ENCODE data around the gene GALNTL6.

The GALNTL6 gene

GRCh38 chr4:172127168-172127567, 314.0 kb downstream of the GALNTL6 start:
- no peak for DNase-seq

DNA sequence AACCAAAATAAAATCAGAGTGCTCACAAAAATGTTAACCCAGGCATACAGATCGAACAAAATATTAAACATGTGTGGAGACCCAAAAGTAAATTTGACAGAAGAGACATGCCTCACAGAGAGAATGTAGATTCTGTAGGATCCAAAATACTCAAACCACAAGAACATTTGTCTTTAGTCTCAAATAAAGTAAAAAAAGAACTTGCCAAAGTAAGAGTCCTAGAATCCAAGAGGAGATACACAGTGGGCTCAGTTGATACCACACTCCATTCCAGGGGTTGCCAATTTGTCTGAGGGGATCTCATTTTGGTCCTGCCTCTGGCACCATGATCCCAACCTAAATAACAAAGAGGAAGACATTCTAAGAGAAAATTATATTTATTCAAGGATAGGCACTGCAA, 316.4 kb downstream of the GALNTL6 start:
- no peak for DNase-seq

- DNase-seq: no peak
Observed at GRCh38 chr4:172134521-172134920, 321.3 kb downstream of the GALNTL6 start.

DNA sequence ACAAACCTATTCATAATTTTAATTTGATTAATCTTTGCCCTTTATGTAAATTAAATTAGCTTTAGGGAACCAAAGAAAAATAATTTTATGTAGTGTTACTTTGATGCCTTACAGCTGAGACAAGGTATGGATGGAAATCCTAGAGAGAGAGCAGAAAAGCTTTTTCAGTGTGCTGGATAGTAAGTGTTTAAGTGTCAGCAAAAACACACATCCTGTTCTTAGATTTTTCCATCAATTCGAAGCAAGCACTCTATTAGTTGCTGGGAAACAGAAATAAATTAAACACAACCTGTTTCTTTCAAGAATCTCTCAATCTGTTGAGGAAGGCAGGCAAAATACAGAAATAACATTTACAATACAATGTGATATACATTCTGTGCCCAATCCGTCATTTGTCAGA, 327.8 kb downstream of the GALNTL6 start:
- DNase-seq: no peak

- no peak for DNase-seq
Observed at GRCh38 chr4:172142281-172142741, 329.1 kb downstream of the GALNTL6 start.

DNA sequence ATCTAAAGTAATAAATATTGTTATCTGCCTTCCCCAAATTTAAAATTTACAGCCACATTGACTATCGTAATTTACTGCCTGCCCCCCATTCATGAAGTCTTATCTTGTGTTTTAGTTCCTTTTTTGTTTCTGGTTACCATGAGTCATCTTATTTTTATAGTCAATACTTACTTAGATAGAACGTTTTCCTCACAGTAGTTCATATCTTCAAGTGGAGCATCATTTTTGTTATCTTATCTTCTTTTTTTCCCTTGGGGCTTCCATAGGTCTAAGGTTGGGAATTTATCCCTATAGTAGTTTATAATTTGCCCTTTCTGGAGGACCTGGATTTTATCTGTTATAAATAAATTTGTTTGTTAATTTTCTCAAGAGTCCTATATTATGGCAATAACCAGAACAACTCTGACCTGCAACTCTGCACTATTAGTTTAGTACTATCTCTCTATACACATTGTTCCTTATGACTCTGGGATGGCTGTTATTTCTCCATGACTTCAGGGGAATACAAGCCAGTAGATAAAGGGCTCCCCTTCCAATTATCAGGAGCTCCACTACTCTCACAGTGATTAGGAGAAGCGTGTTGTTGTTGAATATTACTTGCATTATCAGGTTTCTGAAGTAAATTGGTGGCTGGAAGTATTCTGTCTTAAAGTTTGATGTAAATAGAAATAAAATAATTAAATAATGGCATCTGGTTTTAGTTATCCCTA, 330.6 kb downstream of the GALNTL6 start:
- no peak for DNase-seq

GRCh38 chr4:172147687-172148086, 334.5 kb downstream of the GALNTL6 start:
- DNase-seq: no peak

- no peak for DNase-seq
Observed at GRCh38 chr4:172149329-172149728, 336.1 kb downstream of the GALNTL6 start.

GRCh38 chr4:172152284-172152683, 339.1 kb downstream of the GALNTL6 start:
- DNase-seq: no peak

DNA sequence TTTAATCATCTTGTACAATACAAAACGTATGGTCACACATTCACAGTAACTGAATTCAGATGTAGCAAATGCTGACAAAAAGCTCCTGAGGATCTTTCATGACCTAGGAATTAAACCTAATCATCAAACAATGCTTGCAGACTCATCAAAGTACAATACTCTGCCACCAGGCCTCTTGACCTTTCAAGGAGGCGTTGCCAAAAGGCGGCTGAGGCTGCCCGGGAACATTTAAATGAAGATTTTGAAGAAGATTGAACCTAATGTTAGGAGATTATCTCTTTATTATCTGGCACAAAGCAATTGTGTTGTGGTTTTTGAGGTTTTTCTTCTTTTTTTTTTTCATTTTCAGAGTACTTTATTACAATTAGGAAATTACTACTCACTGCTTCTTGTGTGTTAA, 340.5 kb downstream of the GALNTL6 start:
- DNase-seq: no peak

DNA sequence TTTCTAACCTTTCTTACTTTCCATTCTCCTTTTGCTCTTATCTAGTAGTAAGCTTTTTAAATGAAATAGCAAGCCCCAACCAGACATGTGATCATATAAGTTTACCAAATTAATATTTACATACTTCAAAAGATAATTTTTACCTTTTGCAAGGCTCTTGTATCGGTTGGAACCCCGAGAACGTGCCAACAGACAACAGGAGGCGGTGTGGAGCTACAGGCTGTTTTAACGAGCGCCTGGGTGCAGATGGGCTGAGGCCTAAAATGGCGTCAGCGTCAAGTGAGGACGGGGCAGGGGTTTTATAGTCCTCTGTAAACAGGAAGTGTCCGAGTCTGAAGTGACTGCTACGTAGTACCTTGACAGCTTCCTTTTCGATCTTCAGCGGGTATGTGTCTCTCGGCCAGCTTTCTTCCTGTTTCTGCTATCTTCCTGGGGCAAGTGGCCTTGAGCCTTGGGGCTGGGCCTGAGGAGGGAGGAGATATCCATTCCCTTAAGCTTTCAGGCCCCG, 342.7 kb downstream of the GALNTL6 start:
- DNase-seq: no peak

DNA sequence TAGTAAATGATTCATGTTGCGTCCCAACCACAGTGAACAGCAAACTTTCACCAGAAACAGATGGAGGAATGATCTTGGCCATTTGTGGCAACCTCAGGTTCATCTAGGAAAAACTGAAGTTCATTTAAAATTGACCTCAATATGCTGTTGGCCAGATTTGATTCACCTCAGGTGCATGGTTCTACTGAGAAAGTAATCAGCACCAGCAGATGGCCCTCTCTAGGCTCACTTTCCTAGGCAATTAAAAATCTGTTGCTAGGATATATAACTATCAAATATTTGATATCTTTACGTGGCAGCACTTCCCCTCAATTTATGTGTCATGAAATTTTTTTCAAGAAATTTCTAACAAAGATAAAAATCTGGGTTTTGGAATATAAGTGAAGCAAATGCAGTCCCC, 344.7 kb downstream of the GALNTL6 start:
- DNase-seq: no peak

- DNase-seq: no peak
Observed at GRCh38 chr4:172163215-172163614, 350.0 kb downstream of the GALNTL6 start.

DNA sequence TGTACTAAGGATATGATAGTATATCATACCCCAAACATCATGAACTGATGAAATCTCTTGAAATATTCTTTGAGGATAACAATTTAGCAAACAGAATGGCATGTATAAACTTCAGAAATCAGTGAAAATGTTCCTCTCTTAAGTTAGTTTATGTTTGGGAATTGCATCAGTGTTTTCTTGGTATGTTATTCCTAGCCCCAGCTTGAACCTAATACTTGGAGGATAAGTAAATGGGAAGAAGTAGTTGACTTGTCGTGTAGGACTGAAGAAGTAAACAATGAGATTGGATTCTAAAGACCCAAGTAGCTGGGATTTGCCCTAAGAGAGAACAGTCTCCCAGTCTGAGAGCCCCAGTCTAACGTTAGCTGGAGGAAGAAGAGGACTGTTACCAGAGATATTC, 355.7 kb downstream of the GALNTL6 start:
- no peak for DNase-seq

DNA sequence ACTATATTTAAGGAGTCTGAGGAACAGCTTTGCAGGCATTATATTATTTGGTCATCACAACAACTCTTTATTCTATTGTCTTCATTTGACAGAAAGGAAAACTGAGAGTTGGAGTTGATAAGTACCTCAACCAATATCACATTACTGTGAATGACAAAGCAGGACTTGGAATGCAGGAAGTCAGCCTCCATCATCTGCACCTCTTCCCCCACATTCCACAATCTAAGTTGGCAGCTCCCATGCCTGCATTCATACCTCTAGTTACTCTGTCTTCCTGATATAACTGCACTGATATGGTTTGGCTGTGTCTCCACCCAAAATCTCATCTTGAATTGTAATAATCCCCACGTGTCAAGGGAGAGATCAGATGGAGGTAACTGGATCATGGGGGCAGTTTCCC, 356.7 kb downstream of the GALNTL6 start:
- no peak for DNase-seq

GRCh38 chr4:172173206-172173605, 360.0 kb downstream of the GALNTL6 start:
- no peak for DNase-seq

DNA sequence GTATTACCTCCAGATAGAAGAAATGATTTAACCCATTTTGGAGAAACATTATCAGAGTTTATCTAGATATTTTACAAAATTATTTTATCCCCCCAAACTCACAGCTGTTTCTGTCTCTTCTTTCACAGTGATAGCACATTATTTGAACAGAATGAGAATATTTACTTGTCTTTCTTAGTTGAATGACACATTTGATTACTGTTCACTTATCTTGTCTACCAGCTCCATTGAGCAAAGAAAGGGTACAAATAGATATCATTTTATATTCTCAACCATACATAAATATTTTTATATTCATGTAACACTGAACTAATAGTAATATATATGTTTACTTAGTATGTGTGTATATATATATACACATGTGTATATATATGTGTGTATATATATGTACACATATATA, 364.2 kb downstream of the GALNTL6 start:
- no peak for DNase-seq

DNA sequence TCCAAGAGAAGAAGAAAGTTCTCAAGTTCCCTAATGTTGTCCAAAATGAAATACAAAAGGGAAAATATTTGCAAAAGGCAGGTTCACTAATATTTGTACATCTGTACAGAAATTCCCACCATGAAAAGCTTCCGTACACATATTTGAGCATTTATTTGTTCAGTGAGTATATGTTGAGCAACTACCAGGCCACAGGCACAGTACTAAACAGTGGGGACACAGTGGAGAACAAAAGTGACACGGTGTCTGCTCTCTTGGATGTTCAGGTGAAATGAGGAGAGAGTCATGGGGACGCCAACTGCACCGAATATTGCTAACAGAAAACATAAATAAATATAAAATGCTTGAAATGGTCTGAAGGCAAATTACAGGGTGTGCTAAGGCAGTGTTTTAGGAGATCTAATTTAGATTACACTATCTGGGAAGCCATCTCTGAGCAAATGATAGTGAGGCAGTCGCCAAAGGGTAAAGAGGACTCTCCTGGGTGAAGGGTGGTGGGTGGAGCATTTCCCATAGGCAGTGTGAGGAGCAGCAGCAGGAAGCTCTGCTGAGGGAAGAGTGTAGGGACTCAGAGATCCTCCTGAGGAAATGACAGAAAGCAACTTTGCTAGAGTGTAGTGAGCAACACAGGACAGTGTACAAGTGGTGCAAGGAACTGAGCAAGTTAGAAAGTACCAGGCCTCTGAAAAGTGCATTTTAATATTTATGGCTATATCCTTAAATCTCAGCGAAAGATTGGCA, 375.2 kb downstream of the GALNTL6 start:
- no peak for DNase-seq

DNA sequence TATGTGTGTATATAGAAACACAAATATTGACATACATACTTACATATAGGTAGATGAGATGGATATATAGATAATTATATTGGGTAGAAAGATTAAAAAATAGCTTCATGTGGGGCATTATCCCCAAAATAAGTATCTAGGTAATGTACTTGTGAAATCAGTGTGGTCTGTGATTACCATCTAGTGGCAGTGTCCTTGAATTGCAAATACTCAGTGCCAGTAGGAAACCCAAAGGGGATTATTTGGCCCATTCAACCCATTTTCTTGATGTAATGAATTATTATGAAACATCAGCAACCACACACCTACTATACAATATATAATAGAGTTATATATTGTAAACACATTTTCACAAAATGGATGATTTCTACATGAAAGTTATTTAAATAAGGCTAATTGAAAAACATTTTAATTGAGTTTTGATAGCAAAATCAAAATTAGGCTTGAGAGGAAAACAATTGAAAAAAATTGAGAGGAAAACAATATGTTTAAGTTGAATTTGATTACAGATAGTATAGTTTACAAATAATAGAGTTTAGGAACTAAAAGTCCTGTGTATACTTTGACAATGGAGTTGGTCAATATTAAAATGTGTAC, 389.4 kb downstream of the GALNTL6 start:
- DNase-seq: no peak

- DNase-seq: no peak
Observed at GRCh38 chr4:172207258-172207657, 394.1 kb downstream of the GALNTL6 start.

DNA sequence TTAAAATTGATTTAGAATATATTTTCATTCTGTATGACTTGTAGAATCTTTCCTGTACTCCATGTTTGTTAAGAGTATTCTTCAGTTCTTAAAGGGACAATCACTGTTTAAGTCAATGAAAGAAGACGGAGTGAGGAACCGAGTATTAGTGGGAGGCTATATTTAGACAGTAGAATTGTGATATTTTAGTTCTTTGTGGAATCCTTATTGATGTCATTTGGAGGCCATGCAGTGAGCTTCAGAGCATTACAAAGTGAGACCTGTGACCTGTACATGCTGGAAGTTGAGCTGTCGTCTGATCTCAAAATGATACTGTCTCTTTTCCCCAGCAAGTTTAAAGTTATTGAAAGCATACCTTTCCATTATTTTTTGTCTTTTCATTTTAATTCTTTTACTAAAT, 394.7 kb downstream of the GALNTL6 start:
- no peak for DNase-seq

- no peak for DNase-seq
Observed at GRCh38 chr4:172220679-172221078, 407.5 kb downstream of the GALNTL6 start.

DNA sequence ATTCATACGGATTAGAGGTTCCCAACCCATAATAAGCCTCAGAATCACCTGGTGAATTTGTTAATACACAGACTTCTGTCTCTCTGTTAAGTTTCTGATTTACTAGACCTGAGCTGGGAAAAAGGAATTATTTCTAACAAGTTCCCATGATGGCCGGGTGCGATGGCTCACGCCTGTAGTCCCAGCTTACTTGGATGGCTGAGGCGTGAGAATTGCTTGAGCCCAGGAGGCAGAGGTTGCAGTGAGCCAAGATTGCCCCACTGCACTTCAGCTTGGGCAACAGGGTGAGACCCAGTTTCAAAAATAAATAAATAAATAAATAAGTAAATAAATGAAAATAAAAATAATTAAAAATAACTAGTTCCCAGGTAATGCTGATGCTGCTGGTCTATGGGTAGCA, 412.3 kb downstream of the GALNTL6 start:
- DNase-seq: no peak

- no peak for DNase-seq
Observed at GRCh38 chr4:172232966-172233365, 419.8 kb downstream of the GALNTL6 start.

Measured in CD4-positive, alpha-beta T cell treated with Interleukin-17A for 4 hours (primary cell).